Trophoblast cell (in vitro differentiated cells and primary cell): ENCODE results near the gene LELP1.

Experiments
- DNase-seq, 2 donors: peaks; one replicate each; pipeline ENCODE4 v3.0.0-alpha.2; 2016
- H2AFZ ChIP-seq: 2 replicates; pipeline ENCODE4 v1.6.1; 2013; ENCODE audit warnings: low read length, moderate library complexity, mild to moderate bottlenecking; ENCODE audit not compliant: insufficient read depth, poor library complexity
- H2AK5ac ChIP-seq: 2 replicates; pipeline ENCODE4 v1.6.1; 2013; ENCODE audit warnings: mild to moderate bottlenecking, low read length
- H2BK120ac ChIP-seq: 2 replicates; pipeline ENCODE4 v1.6.1; 2013; ENCODE audit warnings: low read length, mild to moderate bottlenecking, moderate library complexity; ENCODE audit not compliant: insufficient read depth, poor library complexity
- H2BK12ac ChIP-seq: 2 replicates; pipeline ENCODE4 v1.6.1; 2013; ENCODE audit warnings: mild to moderate bottlenecking, low read length, moderate library complexity
- H2BK5ac ChIP-seq: 2 replicates; pipeline ENCODE4 v1.6.1; 2013; ENCODE audit warnings: low read length, low read depth, moderate library complexity, mild to moderate bottlenecking; ENCODE audit not compliant: poor library complexity
- H3K14ac ChIP-seq: 2 replicates; pipeline ENCODE4 v1.6.1; 2013; ENCODE audit warnings: mild to moderate bottlenecking, low read length
- H3K18ac ChIP-seq: 2 replicates; pipeline ENCODE4 v1.6.1; 2013; ENCODE audit warnings: mild to moderate bottlenecking, low read length
- H3K23ac ChIP-seq: 2 replicates; pipeline ENCODE4 v1.6.1; 2013; ENCODE audit warnings: low read length
- H3K27ac ChIP-seq: 2 replicates; pipeline ENCODE4 v1.5.1; 2013; ENCODE audit warnings: low read depth, mild to moderate bottlenecking, inconsistent platforms, low read length, moderate library complexity
- H3K27me3 ChIP-seq: 2 replicates; pipeline ENCODE4 v1.6.1; 2013; ENCODE audit warnings: inconsistent platforms, mild to moderate bottlenecking, low read length, moderate library complexity; ENCODE audit not compliant: insufficient read depth
- H3K36me3 ChIP-seq, 2 experiments: 1 replicate in 1 of 2; 2 replicates in 1 of 2; pipeline ENCODE4 v1.6.1; 2013; ENCODE audit warnings: low read length in 2 of 2, mild to moderate bottlenecking in 2 of 2, moderate library complexity in 1 of 2; ENCODE audit not compliant: insufficient read depth in 2 of 2, control insufficient read depth in 1 of 2
- H3K4ac ChIP-seq: 2 replicates; pipeline ENCODE4 v1.6.1; 2013; ENCODE audit warnings: low read depth, mild to moderate bottlenecking, low read length, moderate library complexity
- H3K4me1 ChIP-seq, 2 experiments: 1 replicate in 1 of 2; 2 replicates in 1 of 2; pipeline ENCODE4 v1.6.1; 2013; ENCODE audit warnings: low read length in 2 of 2, mild to moderate bottlenecking in 2 of 2, moderate library complexity in 1 of 2; ENCODE audit not compliant: insufficient read depth in 2 of 2, control insufficient read depth in 1 of 2
- H3K4me2 ChIP-seq: 2 replicates; pipeline ENCODE4 v1.6.1; 2013; ENCODE audit warnings: inconsistent platforms, mild to moderate bottlenecking, low read length, moderate library complexity
- H3K4me3 ChIP-seq: 2 replicates; pipeline ENCODE4 v1.5.1; 2013; ENCODE audit warnings: mild to moderate bottlenecking, low read depth, low read length, inconsistent platforms
- H3K79me1 ChIP-seq: one replicate; pipeline ENCODE4 v1.6.1; 2013; ENCODE audit warnings: low read length
- H3K79me2 ChIP-seq: 2 replicates; pipeline ENCODE4 v1.6.1; 2013; ENCODE audit warnings: low read length, mild to moderate bottlenecking; ENCODE audit not compliant: control insufficient read depth, insufficient read depth, poor library complexity
- H3K9ac ChIP-seq: 2 replicates; pipeline ENCODE4 v1.6.1; 2013; ENCODE audit warnings: mild to moderate bottlenecking, low read length
- H3K9me3 ChIP-seq: 2 replicates; pipeline ENCODE4 v1.6.1; 2013; ENCODE audit warnings: low read depth, mild to moderate bottlenecking, control low read depth, inconsistent platforms, low read length; ENCODE audit not compliant: insufficient read depth
- H4K12ac ChIP-seq: 2 replicates; pipeline ENCODE4 v1.6.1; 2013; ENCODE audit warnings: low read depth, mild to moderate bottlenecking, low read length, moderate library complexity
- H4K8ac ChIP-seq: 2 replicates; pipeline ENCODE4 v1.6.1; 2013; ENCODE audit warnings: low read depth, mild to moderate bottlenecking, low read length, moderate library complexity
- H4K91ac ChIP-seq: one replicate; pipeline ENCODE4 v1.6.1; 2013; ENCODE audit warnings: low read depth, mild to moderate bottlenecking, low read length, moderate library complexity
- WGBS: extraction: QIAGEN DNeasy Blood & Tissue Kit; methylation state at CpG from one replicate; pipeline ENCODE4 v1.1.7; 2013; ENCODE audit warnings: missing lambda C conversion rate; ENCODE audit not compliant: insufficient read length, insufficient coverage; ENCODE audit errors: extremely low coverage; 5-methylcytosine and 5-hydroxymethylcytosine counted together

The LELP1 gene

DNA sequence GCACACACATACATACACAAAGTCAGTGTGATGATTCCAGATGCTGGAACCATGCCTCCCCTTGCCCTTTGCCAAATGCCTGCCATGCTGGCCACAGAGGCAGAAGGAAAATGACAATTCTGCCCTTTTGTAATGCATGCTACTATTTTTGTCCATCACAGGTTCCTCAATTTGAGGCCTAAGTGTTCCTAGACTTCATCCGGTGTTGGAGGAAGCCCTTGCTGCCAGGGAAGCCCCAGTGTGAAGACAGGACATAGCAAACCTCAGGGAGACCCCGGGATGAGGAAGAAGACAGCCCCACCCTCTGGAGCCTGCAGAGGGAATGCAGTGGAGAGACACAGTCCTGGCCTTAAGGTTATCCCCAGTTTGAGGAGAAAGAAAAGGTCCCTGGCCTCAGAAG, 28.6 kb downstream of the LELP1 start:
- WGBS = no CpG with 5 or more reads among the region's 2 CpGs

DNA sequence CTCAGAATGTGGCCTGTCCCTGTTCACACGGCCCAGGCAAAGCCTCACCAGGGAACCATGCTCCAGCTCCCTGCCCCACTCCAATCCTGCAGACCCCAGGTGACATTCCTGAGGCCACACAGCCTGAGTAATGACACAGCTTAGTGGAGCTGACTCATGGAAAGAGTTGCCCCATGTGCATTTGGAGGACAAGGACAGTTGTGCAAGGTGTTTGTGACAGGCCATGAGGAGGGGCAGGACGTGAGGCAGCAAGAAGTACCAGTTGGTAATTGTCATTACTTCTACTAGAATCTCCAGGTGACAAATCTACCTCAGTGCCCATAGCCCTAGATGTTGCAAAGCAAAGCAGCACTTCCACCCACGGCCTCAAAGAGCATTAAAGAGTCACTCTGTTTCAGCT, 29.3 kb downstream of the LELP1 start:
- Histone ChIP-seq H3K36me3 (no peaks in the 10 kb centered on the region), H4K8ac (no peak overlapping the region), H3K9ac (no peak overlapping the region), H2BK120ac (no peak overlapping the region), H3K18ac (no peak overlapping the region), H3K9me3 (no peaks in the 10 kb centered on the region), H2AK5ac (no peak overlapping the region), H3K4me3 (no peak overlapping the region), H2BK5ac (no peak overlapping the region), H3K4me1 (no peaks in the 10 kb centered on the region), H3K27ac (no peak overlapping the region), H3K4me2 (no peak overlapping the region), H3K23ac (no peak overlapping the region), H3K79me1 (no peaks in the 10 kb centered on the region), H3K79me2 (no peaks in the 10 kb centered on the region), H4K91ac (no peak overlapping the region), H3K4ac (no peak overlapping the region), H2AFZ (no peak overlapping the region), H2BK12ac (no peak overlapping the region), H3K27me3 (no peaks in the 10 kb centered on the region), H4K12ac (no peak overlapping the region), H3K14ac (no peak overlapping the region)
- peak in 1 of 2 donors; percentile 11 for DNase-seq
- no CpG with 5 or more reads among the region's 3 CpGs for WGBS

More for the DNA sequence above, 28.6 kb downstream of the LELP1 start:
- Histone ChIP-seq H2BK120ac (no peak overlapping the region), H3K4me3 (no peak overlapping the region), H3K79me2 (no peaks in the 10 kb centered on the region), H3K9ac (no peak overlapping the region), H2BK12ac (no peak overlapping the region), H3K4ac (no peak overlapping the region), H3K36me3 (no peaks in the 10 kb centered on the region), H3K27ac (no peak overlapping the region), H2AK5ac (no peak overlapping the region), H3K79me1 (no peaks in the 10 kb centered on the region), H3K4me2 (no peak overlapping the region), H3K18ac (no peak overlapping the region), H3K14ac (no peak overlapping the region), H3K4me1 (no peaks in the 10 kb centered on the region), H3K27me3 (no peaks in the 10 kb centered on the region), H2BK5ac (no peak overlapping the region), H3K23ac (no peak overlapping the region), H4K91ac (no peak overlapping the region), H2AFZ (no peak overlapping the region), H4K8ac (no peak overlapping the region), H3K9me3 (no peaks in the 10 kb centered on the region), H4K12ac (no peak overlapping the region)
- no peak for DNase-seq

DNA sequence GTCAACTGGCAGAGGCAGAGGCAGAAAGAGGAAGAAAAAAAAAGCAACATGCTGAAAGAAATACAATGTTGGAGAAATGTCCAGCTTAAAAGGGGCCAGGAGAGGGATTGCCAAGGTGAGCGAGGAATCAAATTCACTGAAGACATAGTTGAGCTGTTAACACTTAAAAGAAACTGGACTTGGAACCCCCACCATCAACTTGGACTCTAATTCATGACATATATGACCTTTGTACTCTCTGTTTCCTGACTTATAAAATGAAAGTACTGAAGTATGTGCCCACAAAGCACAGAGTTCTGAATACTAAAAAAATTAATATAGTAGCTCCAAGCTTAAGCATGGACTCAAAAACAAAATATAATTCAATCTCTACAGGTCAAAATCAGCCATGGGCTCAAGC, 30.2 kb downstream of the LELP1 start:
- no peak overlapping the region for H2BK12ac ChIP-seq
- no peak overlapping the region for H3K4me3 ChIP-seq
- no peaks in the 10 kb centered on the region for H3K79me1 ChIP-seq
- H3K14ac ChIP-seq = no peak overlapping the region
- no peaks in the 10 kb centered on the region for H3K9me3 ChIP-seq
- no peak overlapping the region for H3K4me2 ChIP-seq
- H3K23ac ChIP-seq = no peak overlapping the region
- no peak overlapping the region for H2BK5ac ChIP-seq
- no peak overlapping the region for H3K18ac ChIP-seq
- no peak for DNase-seq
- H4K12ac ChIP-seq = no peak overlapping the region
- H4K8ac ChIP-seq = no peak overlapping the region
- no peak overlapping the region for H2AK5ac ChIP-seq
- H3K27ac ChIP-seq = no peak overlapping the region
- no peaks in the 10 kb centered on the region for H3K27me3 ChIP-seq
- no peaks in the 10 kb centered on the region for H3K36me3 ChIP-seq
- H2BK120ac ChIP-seq = no peak overlapping the region
- WGBS = no CpG with 5 or more reads among the region's 1 CpG
- no peak overlapping the region for H3K9ac ChIP-seq
- H3K4me1 ChIP-seq = no peaks in the 10 kb centered on the region
- no peak overlapping the region for H2AFZ ChIP-seq
- H3K79me2 ChIP-seq = no peaks in the 10 kb centered on the region
- H4K91ac ChIP-seq = no peak overlapping the region
- no peak overlapping the region for H3K4ac ChIP-seq

DNA sequence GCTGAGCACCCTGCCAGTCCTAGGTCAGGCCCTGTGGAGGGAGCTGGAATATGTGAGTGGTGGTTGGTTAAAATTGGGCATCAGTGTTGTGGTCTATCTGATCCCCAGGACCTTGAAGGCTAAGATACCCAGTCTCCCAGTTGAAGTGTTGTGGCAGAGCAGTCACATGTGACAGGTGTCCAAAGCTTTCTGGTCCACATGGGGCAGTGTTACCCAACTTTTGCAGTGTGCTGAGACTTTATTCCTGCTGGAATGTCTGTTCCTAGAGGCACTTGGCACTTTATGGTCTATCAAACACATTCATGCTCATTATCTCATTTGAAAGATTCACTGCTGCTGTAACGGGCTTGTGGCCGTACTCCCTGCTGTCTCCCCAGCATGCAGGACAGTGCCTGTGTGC, 35.3 kb downstream of the LELP1 start:
- Histone ChIP-seq H4K8ac (no peak overlapping the region), H3K36me3 (no peaks in the 10 kb centered on the region), H4K12ac (no peak overlapping the region), H3K18ac (no peak overlapping the region), H2BK120ac (no peak overlapping the region), H3K27me3 (no peaks in the 10 kb centered on the region), H3K4me3 (no peak overlapping the region), H2AFZ (no peak overlapping the region), H3K4me2 (no peak overlapping the region), H3K9me3 (peaks cover 2% of the 10 kb centered on the region), H3K27ac (no peak overlapping the region), H2BK5ac (no peak overlapping the region), H4K91ac (no peak overlapping the region), H2AK5ac (no peak overlapping the region), H3K23ac (no peak overlapping the region), H2BK12ac (no peak overlapping the region), H3K79me2 (no peaks in the 10 kb centered on the region), H3K9ac (no peak overlapping the region), H3K14ac (no peak overlapping the region), H3K4me1 (no peaks in the 10 kb centered on the region), H3K79me1 (no peaks in the 10 kb centered on the region), H3K4ac (no peak overlapping the region)
- WGBS = no CpG with 5 or more reads among the region's 2 CpGs
- DNase-seq = no peak
